IMR-90 (cell line): ENCODE measurements around the gene PPP6R3. TPM values are rescaled to one million over a fixed set of nuclear protein-coding genes. Genes with fewer than 3 reads are reported as not detected.

Experiments
- ATAC-seq: fragments of 200-7000 bp; cut with Tn5 transposase; 2 replicates; pipeline ENCODE4 v1.9.1; 2020; ENCODE audit warnings: low read depth, mild to moderate bottlenecking, moderate library complexity
- BruUV-seq: library from RNA; stranded (reverse); fragments of 400-500 nt; replicated peaks from 2 replicates; lab custom pipeline; 2021; lab: Mats Ljungman, UMichigan
- CTCF ChIA-PET: fragments of 300-600 bp; formaldehyde crosslinking; extraction: SDS; loops from one replicate; lab custom pipeline; 2021; ENCODE audit warnings: antibody characterized with exemption; lab: Yijun Ruan, JAX
- POLR2A ChIA-PET: fragments of 300-600 bp; sonication (Branson Sonifier 250); formaldehyde crosslinking; loops from one replicate; lab custom pipeline; 2022; ENCODE audit warnings: antibody characterized with exemption; ENCODE audit not compliant: unreplicated experiment; lab: Charles Lee
- DNase-seq: peaks from one replicate; pipeline ENCODE4 v3.0.0; 2013
- H2AFZ ChIP-seq: replicated peaks from 2 replicates; pipeline ENCODE3; 2013; ENCODE audit warnings: low read length, mild to moderate bottlenecking; ENCODE audit not compliant: poor library complexity
- H2AK5ac ChIP-seq: 2 replicates; pipeline ENCODE4 v1.6.1; 2013; ENCODE audit warnings: low read depth, low read length, inconsistent platforms
- H2AK9ac ChIP-seq: replicated peaks from 2 replicates; pipeline ENCODE3; 2013; ENCODE audit warnings: mild to moderate bottlenecking, low read depth, low read length, moderate library complexity; ENCODE audit not compliant: poor library complexity
- H2BK120ac ChIP-seq: 2 replicates; pipeline ENCODE4 v1.6.1; 2013; ENCODE audit warnings: low read depth, low read length, inconsistent platforms
- H2BK15ac ChIP-seq: 3 replicates; pipeline ENCODE4 v1.6.1; 2013; ENCODE audit warnings: low read depth, low read length, inconsistent platforms
- H2BK20ac ChIP-seq: 2 replicates; pipeline ENCODE4 v1.6.1; 2013; ENCODE audit warnings: low read depth, mild to moderate bottlenecking, inconsistent platforms, low read length, moderate library complexity
- H2BK5ac ChIP-seq: 2 replicates; pipeline ENCODE4 v1.6.1; 2013; ENCODE audit warnings: mild to moderate bottlenecking, low read depth, low read length, inconsistent platforms; ENCODE audit not compliant: poor library complexity, severe bottlenecking
- H3K14ac ChIP-seq: replicated peaks from 2 replicates; pipeline ENCODE4 v1.6.1; 2013; ENCODE audit warnings: low read depth, low read length, inconsistent platforms
- H3K18ac ChIP-seq: 2 replicates; pipeline ENCODE4 v1.6.1; 2013; ENCODE audit warnings: low read depth, low read length, control low read depth
- H3K23ac ChIP-seq: 2 replicates; pipeline ENCODE4 v1.6.1; 2013; ENCODE audit warnings: low read depth, low read length, inconsistent platforms
- H3K27ac ChIP-seq: 2 replicates; pipeline ENCODE4 v1.5.1; 2013; ENCODE audit warnings: mild to moderate bottlenecking, control low read depth, low read length; ENCODE audit not compliant: insufficient read depth
- H3K27me3 ChIP-seq: 2 replicates; pipeline ENCODE4 v1.6.1; 2013; ENCODE audit warnings: low read length; ENCODE audit not compliant: control insufficient read depth, insufficient read depth
- H3K36me3 ChIP-seq: 2 replicates; pipeline ENCODE4 v1.6.1; 2013; ENCODE audit warnings: low read length, mixed read lengths; ENCODE audit not compliant: control insufficient read depth, insufficient read depth
- H3K4ac ChIP-seq: 2 replicates; pipeline ENCODE4 v1.6.1; 2013; ENCODE audit warnings: low read depth, low read length, inconsistent platforms
- H3K4me1 ChIP-seq: 2 replicates; pipeline ENCODE4 v1.6.1; 2013; ENCODE audit warnings: low read length, mixed read lengths; ENCODE audit not compliant: control insufficient read depth, insufficient read depth
- H3K4me2 ChIP-seq: 2 replicates; pipeline ENCODE4 v1.6.1; 2013; ENCODE audit warnings: low read depth, mild to moderate bottlenecking, control low read depth, low read length, moderate library complexity
- H3K4me3 ChIP-seq: 2 replicates; pipeline ENCODE4 v1.5.1; 2013; ENCODE audit warnings: low read depth, mild to moderate bottlenecking, control low read depth, low read length, moderate library complexity; ENCODE audit not compliant: insufficient read depth
- H3K56ac ChIP-seq: 2 replicates; pipeline ENCODE4 v1.6.1; 2013; ENCODE audit warnings: low read length, inconsistent platforms; ENCODE audit not compliant: insufficient read depth; ENCODE audit errors: extremely low read depth
- H3K79me1 ChIP-seq, 2 experiments: 2 replicates each; pipeline ENCODE4 v1.6.1; 2013; ENCODE audit warnings: low read length in 2 of 2, inconsistent platforms in 1 of 2, low read depth in 1 of 2
- H3K9ac ChIP-seq: 2 replicates; pipeline ENCODE4 v1.6.1; 2013; ENCODE audit warnings: low read depth, low read length, control low read depth
- H3K9me1 ChIP-seq: 2 replicates; pipeline ENCODE4 v1.6.1; 2013; ENCODE audit warnings: low read length, inconsistent platforms; ENCODE audit not compliant: insufficient read depth
- H3K9me3 ChIP-seq: 2 replicates; pipeline ENCODE4 v1.6.1; 2013; ENCODE audit warnings: low read length; ENCODE audit not compliant: control insufficient read depth, insufficient read depth
- H4K20me1 ChIP-seq: 2 replicates; pipeline ENCODE4 v1.6.1; 2013; ENCODE audit warnings: low read length, inconsistent platforms; ENCODE audit not compliant: insufficient read depth
- H4K5ac ChIP-seq: 2 replicates; pipeline ENCODE4 v1.6.1; 2013; ENCODE audit warnings: mild to moderate bottlenecking, low read depth, low read length, control low read depth
- H4K8ac ChIP-seq, 2 experiments: 2 replicates each; pipeline ENCODE4 v1.6.1; 2013; ENCODE audit warnings: low read depth in 2 of 2, low read length in 2 of 2, control low read depth in 1 of 2, inconsistent platforms in 1 of 2
- H4K91ac ChIP-seq: 2 replicates; pipeline ENCODE4 v1.6.1; 2013; ENCODE audit warnings: low read depth, low read length, inconsistent platforms; ENCODE audit not compliant: insufficient read depth
- BHLHE40 ChIP-seq: fragments of 150-350 bp; IDR thresholded peaks from 2 replicates; pipeline ENCODE4 v1.6.1; 2016; ENCODE audit warnings: mild to moderate bottlenecking, low read depth, low read length
- CEBPB ChIP-seq: IDR thresholded peaks from 2 replicates; pipeline ENCODE4 v1.6.1; 2012; ENCODE audit warnings: low read depth, low read length, improper control_type of control experiment
- CHD1 ChIP-seq: IDR thresholded peaks from 2 replicates; pipeline ENCODE4 v1.6.1; 2012; ENCODE audit warnings: low read depth, low read length, improper control_type of control experiment
- FOS ChIP-seq: fragments of 150-350 bp; IDR thresholded peaks from 2 replicates; pipeline ENCODE4 v1.6.1; 2016; ENCODE audit warnings: low read depth, low read length
- NFE2L2 ChIP-seq: fragments of 150-350 bp; IDR thresholded peaks from 2 replicates; pipeline ENCODE4 v1.6.1; 2016; ENCODE audit warnings: low read depth, mild to moderate bottlenecking, low read length
- RCOR1 ChIP-seq: IDR thresholded peaks from 2 replicates; pipeline ENCODE4 v1.6.1; 2012; ENCODE audit warnings: mild to moderate bottlenecking, low read length, improper control_type of control experiment; ENCODE audit not compliant: insufficient replicate concordance
- RFX5 ChIP-seq: IDR thresholded peaks from 2 replicates; pipeline ENCODE4 v1.8.0; 2012; ENCODE audit warnings: low read depth, mild to moderate bottlenecking, low read length, moderate library complexity
- SMC3 ChIP-seq: fragments of 150-350 bp; IDR thresholded peaks from 2 replicates; pipeline ENCODE4 v1.6.1; 2016; ENCODE audit warnings: low read depth, mild to moderate bottlenecking, antibody characterized with exemption, low read length, moderate library complexity
- WGBS, 2 experiments: methylation state at CpG; one replicate each; pipeline versions ENCODE4 v1.1.5 to v1.1.7; 2013; ENCODE audit warnings: missing lambda C conversion rate in 2 of 2; ENCODE audit not compliant: insufficient read length in 1 of 2; ENCODE audit errors: extremely low coverage in 2 of 2; 5-methylcytosine and 5-hydroxymethylcytosine counted together
- dilution Hi-C: fragments of 300-500 bp; cut with HindIII; formaldehyde crosslinking; loops from one replicate; pipeline ENCODE4 v1.14.3; 2018; ENCODE audit warnings: low sequenced_read_pairs; ENCODE audit not compliant: unreplicated experiment
- in situ Hi-C: fragments of 300-500 bp; cut with MboI; formaldehyde crosslinking; loops from 3 replicates; pipeline ENCODE4 v1.14.3; 2019; ENCODE audit warnings: low sequenced_read_pairs, inconsistent platforms, mixed read lengths
- intact Hi-C: fragments of 100-400 bp; cut with micrococcal nuclease; formaldehyde crosslinking; loops from 2 replicates; pipeline ENCODE4 v1.10.0; 2022
- polyA plus RNA-seq, 3 experiments: library from polyadenylated mRNA; depleted of rRNA; stranded (reverse); fragments of >200 nt; gene quantifications; 2 replicates each; pipeline ENCODE4 v1.2.3, GENCODE V29; 2012; ENCODE audit warnings: low replicate concordance in 1 of 3
- total RNA-seq: library from RNA; depleted of rRNA; stranded (reverse); fragments of >200 nt; gene quantifications from 2 replicates; pipeline ENCODE4 v1.2.3, GENCODE V29; 2012
- TF ChIP-seq, protein P1 (sequence below): conservative IDR thresholded peaks from 2 replicates; pipeline ENCODE4 v1.5.1; 2012; ENCODE audit warnings: mild to moderate bottlenecking, low read depth, low read length, improper control_type of control experiment

PPP6R3 gene
- total and polyA plus RNA-seq, 2 of the 4 experiments (the other 2 are of a cell fraction), result 29.0 to 123 TPM

DNA sequence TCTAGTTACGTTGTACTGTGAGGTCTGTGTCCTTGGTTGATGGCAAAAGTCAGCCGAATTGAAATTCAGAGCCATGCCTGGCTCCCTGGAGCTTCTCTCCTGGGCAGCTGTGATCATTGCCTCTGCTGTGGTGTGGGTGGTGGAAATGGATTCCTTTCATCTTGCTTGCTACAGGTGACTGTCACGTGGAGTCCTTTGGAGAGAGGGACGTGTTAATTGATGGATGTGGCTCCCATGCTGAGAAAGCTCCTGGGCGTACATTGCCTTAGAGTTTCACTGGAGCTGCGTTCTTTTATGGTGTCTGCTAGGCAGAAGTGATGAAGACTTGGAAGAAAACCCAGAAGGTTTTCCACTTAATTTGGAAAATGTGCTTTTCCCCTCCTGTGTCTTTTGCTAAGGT, 41.9 kb upstream of the PPP6R3 start:
- no peaks in the 10 kb centered on the region for H3K27me3 ChIP-seq
- no peak overlapping the region for H2BK20ac ChIP-seq
- H3K79me1 ChIP-seq, result peaks cover 0 to 5% of the 10 kb centered on the region in 2 experiments; a peak in 1 of 4 replicates
- H4K91ac ChIP-seq, result no peak overlapping the region
- no peak overlapping the region for H2AK9ac ChIP-seq
- peaks cover 35% of the 10 kb centered on the region for H3K36me3 ChIP-seq
- H3K27ac ChIP-seq, result no peak overlapping the region
- H2AK5ac ChIP-seq, result no peak overlapping the region
- no peak overlapping the region for H3K18ac ChIP-seq
- no peak overlapping the region for H3K9ac ChIP-seq
- no peak overlapping the region for H3K56ac ChIP-seq
- 45% methylated on average over 2 of the region's 6 CpGs; no CpG with 5 or more reads in 1 of the 2 experiments for WGBS, 2 experiments
- H3K23ac ChIP-seq, result no peak overlapping the region
- POLR2A ChIA-PET, result no interaction called here
- ATAC-seq, result no peak
- H2BK15ac ChIP-seq, result no peak overlapping the region
- CTCF ChIA-PET, result no interaction called here
- H3K4me3 ChIP-seq, result no peak overlapping the region
- in situ Hi-C loops (no loop called here), dilution Hi-C loops (no loop called here), intact Hi-C loops (no loop called here)
- H3K4ac ChIP-seq, result no peak overlapping the region; the same call in 1 of the 2 replicates
- no peak overlapping the region for H4K5ac ChIP-seq
- H4K8ac ChIP-seq, result no peak overlapping the region
- no peak overlapping the region for H3K4me2 ChIP-seq
- no TSS peak for BruUV-seq
- H2BK120ac ChIP-seq, result no peak overlapping the region
- H3K9me1 ChIP-seq, result peaks cover 11% of the 10 kb centered on the region; the same call in 1 of the 2 replicates
- no peaks in the 10 kb centered on the region for H3K9me3 ChIP-seq
- TF ChIP-seq RFX5 (no peak), NFE2L2 (no peak), SMC3 (no peak), CHD1 (no peak), FOS (no peak), CEBPB (no peak), BHLHE40 (no peak), RCOR1 (no peak)
- TF ChIP-seq, protein P1, sequence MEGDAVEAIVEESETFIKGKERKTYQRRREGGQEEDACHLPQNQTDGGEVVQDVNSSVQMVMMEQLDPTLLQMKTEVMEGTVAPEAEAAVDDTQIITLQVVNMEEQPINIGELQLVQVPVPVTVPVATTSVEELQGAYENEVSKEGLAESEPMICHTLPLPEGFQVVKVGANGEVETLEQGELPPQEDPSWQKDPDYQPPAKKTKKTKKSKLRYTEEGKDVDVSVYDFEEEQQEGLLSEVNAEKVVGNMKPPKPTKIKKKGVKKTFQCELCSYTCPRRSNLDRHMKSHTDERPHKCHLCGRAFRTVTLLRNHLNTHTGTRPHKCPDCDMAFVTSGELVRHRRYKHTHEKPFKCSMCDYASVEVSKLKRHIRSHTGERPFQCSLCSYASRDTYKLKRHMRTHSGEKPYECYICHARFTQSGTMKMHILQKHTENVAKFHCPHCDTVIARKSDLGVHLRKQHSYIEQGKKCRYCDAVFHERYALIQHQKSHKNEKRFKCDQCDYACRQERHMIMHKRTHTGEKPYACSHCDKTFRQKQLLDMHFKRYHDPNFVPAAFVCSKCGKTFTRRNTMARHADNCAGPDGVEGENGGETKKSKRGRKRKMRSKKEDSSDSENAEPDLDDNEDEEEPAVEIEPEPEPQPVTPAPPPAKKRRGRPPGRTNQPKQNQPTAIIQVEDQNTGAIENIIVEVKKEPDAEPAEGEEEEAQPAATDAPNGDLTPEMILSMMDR, result no peak
- no peaks in the 10 kb centered on the region for H3K4me1 ChIP-seq
- DNase-seq, result no peak
- H2AFZ ChIP-seq, result no peak overlapping the region
- no peak overlapping the region for H2BK5ac ChIP-seq
- peaks cover 12% of the 10 kb centered on the region; the same call in 1 of the 2 replicates for H4K20me1 ChIP-seq
- H3K14ac ChIP-seq, result no peak overlapping the region
